GM15510 (cell line): ENCODE measurements around the gene PLCD3.

Experiments used
- POLR2A ChIP-seq: IDR thresholded peaks from 3 replicates; pipeline ENCODE4 v1.6.1; 2011; ENCODE audit warnings: borderline replicate concordance; ENCODE audit not compliant: insufficient read length; ENCODE audit errors: extremely low read depth

Gene PLCD3

GRCh38 chr17:45156242-45156641 is 23.9 kb upstream of the PLCD3 start:
- no peak for TF ChIP-seq POLR2A

DNA sequence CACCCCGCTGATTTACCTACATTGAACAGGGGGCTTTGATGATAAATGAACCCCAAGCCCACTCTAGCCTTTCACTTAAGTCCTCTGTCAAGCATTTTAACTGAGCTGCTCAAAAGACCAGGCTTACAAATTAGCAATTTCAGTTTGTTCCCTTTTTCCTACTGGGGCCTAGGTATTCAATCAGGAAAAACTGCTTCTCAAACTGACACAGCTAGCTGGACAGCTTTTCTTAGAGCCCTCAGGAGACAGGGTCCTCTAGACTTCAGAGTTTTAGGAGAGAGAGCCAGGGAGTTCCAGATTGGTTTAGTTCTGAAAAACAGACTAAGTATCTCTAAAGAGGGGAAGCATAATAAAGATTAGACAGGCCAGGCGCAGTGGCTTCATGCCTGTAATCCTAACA is 23.2 kb upstream of the PLCD3 start:
- TF ChIP-seq POLR2A = no peak

GRCh38 chr17:45155029-45155428 is 22.7 kb upstream of the PLCD3 start:
- TF ChIP-seq POLR2A = no peak

GRCh38 chr17:45150911-45151809 is 18.8 kb upstream of the PLCD3 start:
- TF ChIP-seq POLR2A = no peak

DNA sequence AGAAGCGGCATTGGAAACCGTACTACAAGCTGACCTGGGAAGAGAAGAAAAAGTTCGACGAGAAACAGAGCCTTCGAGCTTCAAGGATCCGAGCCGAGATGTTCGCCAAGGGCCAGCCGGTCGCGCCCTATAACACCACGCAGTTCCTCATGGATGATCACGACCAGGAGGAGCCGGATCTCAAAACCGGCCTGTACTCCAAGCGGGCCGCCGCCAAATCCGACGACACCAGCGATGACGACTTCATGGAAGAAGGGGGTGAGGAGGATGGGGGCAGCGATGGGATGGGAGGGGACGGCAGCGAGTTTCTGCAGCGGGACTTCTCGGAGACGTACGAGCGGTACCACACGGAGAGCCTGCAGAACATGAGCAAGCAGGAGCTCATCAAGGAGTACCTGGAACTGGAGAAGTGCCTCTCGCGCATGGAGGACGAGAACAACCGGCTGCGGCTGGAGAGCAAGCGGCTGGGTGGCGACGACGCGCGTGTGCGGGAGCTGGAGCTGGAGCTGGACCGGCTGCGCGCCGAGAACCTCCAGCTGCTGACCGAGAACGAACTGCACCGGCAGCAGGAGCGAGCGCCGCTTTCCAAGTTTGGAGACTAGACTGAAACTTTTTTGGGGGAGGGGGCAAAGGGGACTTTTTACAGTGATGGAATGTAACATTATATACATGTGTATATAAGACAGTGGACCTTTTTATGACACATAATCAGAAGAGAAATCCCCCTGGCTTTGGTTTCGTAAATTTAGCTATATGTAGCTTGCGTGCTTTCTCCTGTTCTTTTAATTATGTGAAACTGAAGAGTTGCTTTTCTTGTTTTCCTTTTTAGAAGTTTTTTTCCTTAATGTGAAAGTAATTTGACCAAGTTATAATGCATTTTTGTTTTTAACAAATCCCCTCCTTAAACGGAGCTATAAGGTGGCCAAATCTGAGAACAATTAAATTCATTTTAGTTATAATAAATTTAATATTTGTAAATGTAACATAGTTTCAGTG is 17.7 kb upstream of the PLCD3 start:
- no peak for TF ChIP-seq POLR2A

DNA sequence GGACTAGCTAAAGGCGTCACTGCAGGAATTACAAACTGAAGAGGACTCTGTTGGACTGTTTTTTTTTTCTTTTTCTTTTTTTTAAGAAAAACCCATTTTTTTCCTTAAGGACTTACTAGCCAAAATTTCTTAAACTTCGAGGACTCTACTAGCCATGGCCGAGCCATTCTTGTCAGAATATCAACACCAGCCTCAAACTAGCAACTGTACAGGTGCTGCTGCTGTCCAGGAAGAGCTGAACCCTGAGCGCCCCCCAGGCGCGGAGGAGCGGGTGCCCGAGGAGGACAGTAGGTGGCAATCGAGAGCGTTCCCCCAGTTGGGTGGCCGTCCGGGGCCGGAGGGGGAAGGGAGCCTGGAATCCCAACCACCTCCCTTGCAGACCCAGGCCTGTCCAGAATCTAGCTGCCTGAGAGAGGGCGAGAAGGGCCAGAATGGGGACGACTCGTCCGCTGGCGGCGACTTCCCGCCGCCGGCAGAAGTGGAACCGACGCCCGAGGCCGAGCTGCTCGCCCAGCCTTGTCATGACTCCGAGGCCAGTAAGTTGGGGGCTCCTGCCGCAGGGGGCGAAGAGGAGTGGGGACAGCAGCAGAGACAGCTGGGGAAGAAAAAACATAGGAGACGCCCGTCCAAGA is 16.8 kb upstream of the PLCD3 start:
- no peak for TF ChIP-seq POLR2A

DNA sequence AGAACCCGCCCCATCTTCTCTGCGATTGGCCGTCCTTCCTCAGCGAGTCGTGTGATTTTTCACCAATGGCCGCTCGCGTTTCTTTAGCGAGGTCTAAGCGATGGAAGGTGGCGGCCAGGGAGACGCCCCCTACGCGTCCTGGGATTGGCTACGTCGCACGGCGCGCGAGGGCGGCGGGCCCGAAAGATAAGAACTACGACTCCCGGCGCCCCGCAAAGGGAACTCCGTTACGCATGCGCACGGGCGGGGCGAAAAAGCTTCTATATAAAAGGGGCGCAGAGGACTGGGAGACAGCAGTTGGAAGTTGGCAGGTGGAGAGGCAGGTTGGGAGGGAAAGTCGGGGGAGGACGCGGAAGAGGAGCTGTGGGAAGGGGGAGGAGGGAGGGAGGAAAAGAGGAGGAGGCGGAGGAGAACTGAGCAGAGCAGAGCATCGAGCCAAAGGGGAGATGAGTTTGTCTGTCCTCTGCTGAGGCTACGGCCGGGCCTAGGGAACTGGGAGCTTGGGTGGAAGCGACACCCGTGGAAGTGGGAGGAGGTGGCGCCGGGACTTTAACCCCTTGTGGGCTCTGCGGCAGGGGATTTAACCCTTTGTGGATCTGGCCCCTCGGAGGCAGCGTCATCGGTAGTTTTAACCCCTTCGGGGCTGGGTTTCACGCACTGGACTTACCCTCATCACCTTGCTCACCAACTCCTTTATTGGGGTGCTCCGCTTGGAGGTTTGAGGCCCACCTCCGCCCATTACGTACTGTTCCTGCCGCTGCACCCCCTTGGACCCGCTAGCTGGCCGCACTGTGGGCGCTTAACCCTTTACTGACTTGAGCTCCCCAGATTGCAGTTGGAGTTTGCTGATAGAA is 16.1 kb upstream of the PLCD3 start, which contains the start of gene HEXIM1:
HEXIM1 (plus strand) TSS at position 293 of the 854 bp plus-strand sequence. CDS start 716 bp downstream, outside the sequence.
- peak; percentile 100 for TF ChIP-seq POLR2A

GRCh38 chr17:45147581-45148182 is 15.4 kb upstream of the PLCD3 start:
- TF ChIP-seq POLR2A = peak; percentile 40

GRCh38 chr17:45146890-45147580 is 14.7 kb upstream of the PLCD3 start:
- TF ChIP-seq POLR2A = peak; percentile 55

GRCh38 chr17:45146592-45146889 is 14.2 kb upstream of the PLCD3 start:
- no peak for TF ChIP-seq POLR2A

DNA sequence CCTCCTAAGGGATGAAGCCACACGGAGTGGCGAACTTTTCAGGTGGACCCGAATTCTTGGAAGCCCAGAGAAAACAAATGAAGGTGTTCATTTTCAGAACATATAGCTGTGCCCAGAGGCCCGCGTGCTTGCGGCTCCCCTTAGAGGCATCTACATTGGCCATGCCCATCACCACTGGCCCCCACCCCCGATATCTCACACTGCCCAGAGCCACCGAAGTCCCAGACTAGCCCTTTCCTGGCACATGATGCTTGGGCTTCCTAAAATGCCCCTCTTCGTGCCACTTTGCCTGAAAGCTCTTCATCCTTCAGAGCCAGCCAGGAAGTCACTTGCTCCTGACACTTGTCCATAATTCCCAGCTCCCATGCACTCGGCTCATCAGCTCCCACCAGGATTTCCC is 13.9 kb upstream of the PLCD3 start:
- TF ChIP-seq POLR2A = no peak

DNA sequence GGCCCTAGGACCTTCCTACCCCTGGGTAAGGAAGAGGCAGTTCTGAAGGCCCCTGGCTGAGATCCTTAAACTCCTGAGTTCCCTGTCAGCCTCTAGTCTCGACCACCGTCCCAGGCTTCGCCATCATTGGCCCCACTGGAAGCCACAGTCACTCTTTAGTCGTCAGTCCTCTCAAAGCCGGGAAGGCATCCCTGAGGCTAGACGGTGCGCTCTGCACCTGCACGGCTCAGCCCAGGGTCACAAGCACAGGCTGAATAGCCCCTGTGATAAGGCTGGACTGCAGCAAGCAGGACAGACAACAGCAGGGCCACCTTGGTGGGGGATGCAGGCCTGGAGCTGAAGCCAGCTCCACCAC is 12.7 kb upstream of the PLCD3 start:
- no peak for TF ChIP-seq POLR2A
